DMS114 treated with DMSO at 0.1 percent for 48 hours (cell line): ENCODE measurements around the gene SDK1.

Source experiments
- DNase-seq: peaks from one replicate; lab custom pipeline; 2025; ENCODE audit not compliant: unreplicated experiment; lab: John Stamatoyannopoulos, UW

SDK1 gene

GRCh38 chr7:3965794-3966395 is 664.8 kb downstream of the SDK1 start:
- no peak for DNase-seq

DNA sequence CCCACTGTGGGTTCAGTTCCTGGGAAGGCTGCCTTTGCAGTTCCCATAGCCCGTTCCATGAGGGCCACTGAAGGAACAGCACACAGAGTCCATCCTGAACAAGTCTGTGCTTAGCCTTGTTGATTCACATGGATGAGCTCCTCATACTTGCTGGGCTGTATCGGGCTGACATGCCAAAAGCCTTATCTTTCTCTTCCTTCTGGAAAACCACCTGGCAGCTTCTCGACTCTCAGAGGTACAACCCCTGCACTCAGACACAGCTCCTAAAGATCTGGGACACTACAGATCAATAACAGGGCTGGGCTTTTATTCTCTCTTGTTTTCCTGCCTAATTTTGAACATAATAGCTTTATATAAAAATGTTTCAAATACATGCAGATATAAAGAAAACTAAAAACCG is 667.2 kb downstream of the SDK1 start:
- DNase-seq: no peak

DNA sequence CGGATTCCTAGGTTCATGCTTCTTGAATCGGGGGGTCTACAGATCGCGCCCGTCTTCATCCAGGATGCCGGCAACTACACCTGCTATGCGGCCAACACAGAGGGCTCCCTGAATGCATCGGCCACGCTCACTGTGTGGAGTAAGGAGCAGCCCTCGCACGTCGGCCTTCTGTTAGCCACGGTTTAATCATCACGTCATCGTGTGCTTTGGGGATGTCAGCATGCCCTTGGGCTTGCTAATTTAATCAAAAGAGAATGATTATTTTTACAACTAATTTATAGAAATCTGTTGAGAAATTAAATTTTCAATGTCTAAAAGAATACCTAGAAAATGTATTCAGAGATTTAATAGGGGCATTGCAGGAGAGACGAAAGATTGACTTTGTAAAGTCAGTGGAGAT is 668.2 kb downstream of the SDK1 start:
- no peak for DNase-seq

DNA sequence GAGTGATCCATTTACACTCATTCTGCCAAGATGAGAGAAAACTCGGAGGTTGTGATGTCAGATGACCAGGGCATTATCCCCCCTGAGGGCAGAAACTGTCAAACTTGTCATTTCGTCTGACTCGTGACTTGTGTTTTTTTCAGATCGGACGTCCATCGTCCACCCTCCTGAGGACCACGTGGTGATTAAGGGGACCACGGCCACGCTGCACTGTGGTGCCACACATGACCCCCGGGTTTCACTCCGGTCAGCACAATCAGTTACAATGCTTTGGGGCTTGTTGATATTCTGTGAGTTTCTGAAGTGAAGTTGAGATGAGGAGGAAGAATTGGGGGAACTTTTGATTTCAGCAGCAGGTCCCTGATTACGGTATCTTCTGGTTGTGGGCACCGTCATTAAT is 670.3 kb downstream of the SDK1 start:
- no peak for DNase-seq

DNA sequence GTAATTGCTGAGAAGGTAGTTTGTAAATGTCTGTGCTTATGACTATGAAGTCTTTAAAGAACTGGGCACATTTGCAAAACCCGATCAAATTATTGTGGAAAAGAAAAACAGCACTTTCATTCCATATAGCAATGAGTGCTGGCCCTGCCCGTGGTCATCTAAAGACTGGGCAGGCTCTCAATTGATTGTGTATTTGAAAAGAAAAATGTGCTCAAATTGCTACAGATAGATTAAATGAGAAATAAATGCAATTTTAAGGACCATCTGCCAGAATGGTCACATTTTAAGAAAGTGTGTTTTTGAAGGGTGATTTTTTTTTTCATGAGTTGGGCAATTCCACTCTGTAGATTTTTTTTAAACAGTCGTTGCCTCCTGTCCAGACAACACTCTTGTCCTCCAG is 672.2 kb downstream of the SDK1 start:
- no peak for DNase-seq

DNA sequence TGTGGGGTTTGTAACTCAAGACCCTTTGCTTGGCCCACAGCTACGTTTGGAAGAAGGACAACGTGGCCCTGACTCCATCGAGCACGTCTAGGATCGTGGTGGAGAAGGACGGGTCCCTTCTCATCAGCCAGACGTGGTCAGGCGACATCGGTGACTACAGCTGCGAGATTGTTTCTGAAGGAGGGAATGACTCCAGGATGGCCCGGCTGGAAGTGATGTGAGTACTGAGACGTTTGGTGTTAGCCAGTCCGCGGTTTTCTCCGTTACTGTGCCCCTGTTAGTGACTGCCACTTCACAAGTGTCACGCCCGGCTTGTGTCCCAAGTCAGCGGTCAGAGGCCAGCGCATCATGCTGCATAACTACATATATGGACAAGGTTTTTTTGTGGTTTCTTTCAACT is 673.3 kb downstream of the SDK1 start:
- no peak for DNase-seq

DNA sequence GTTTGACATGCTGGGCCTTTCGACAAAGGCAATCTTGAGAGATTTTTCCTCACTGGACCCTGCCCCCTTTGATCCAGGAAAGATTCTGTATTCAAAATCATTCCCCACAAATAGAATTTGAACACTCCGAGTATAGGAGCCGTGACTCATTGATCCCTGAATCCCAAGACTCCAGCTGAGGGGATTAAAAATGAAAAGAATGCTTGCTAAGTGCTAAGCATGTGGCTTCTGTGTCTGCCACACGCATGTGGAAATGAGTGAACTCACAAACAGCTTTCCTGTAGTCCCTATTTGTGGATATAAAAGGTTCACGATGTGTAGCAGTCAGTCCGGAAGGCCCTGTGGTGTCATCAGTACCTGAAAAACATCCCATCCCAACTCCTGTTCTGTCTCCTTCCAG is 674.3 kb downstream of the SDK1 start:
- DNase-seq: no peak

DNA sequence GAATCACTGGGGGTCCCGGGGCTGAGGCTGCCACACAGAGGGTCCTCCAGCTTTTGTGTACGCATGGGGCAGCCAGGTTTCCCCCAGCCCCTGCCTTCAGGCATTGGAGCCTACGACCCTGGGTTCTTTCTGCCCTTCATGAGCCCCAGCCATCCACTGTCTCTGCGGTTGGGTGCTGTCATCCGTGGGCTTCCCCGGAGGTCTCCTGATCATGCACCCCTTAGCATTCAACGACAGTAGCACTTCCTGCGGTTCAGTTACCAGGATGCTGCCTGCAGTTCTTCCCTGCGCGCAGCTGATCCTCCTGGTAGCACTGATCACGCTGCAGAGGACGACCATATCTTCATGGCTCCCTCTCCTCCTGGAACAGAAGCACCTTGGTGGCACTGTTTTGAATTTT is 676.3 kb downstream of the SDK1 start:
- no peak for DNase-seq

GRCh38 chr7:3978839-3979238 is 677.8 kb downstream of the SDK1 start:
- no peak for DNase-seq

DNA sequence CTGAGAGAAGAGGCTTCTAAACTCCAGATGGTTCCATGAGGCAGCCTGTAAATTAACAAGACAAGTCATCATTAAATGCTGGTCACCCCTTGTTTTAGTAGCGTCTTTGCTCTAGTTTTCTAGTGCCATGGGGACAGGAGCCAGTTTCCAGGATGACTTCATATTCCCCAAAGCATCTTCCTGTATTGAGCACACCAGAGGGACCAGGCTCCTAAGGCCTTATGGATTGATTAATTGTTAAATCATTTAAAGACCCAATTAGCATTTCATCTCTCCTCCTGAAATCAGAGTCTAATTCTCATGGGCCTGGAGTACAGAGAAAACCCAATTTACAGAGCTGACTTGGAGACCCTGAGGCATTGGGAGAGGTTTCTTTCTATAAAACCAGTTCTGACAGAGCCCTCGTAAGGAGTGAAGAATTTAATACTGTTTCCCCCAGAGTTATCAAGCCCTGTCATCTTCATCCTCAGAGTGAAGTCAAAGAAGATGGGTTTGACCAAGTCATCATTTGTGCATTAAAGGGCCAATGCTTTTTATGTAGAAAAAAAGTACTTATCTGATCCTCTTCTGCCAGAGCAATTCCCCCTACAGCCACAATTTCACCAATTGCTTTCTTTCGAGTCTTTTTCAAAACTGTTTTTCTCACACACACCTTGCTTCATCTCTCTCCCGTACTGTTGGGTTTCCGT is 678.7 kb downstream of the SDK1 start:
- DNase-seq: no peak

GRCh38 chr7:3980300-3980643 is 679.2 kb downstream of the SDK1 start:
- no peak for DNase-seq

- DNase-seq: no peak
Observed at GRCh38 chr7:3981281-3981680, 680.2 kb downstream of the SDK1 start.

DNA sequence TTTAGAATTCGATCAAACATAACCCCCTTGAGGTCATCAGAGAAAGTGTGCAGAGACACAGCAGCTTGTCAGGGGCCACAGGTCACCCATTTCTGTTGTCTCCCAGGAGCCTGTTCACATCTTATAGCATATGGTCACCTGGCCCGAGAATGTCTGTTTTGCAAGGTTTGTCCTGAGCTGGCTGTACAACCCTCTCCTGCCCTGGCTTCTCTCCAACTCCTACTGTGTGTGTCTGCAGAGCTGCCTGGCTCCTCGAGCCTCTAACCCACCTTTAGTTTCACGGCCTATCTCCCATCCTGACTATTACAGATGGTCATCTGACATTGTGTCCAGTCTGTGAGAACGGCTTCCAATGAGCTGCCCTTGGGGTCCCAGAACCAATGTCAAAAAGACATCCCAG is 683.4 kb downstream of the SDK1 start:
- DNase-seq: no peak

GRCh38 chr7:3986927-3987326 is 685.9 kb downstream of the SDK1 start:
- DNase-seq: no peak

- no peak for DNase-seq
Observed at GRCh38 chr7:3987426-3987927, 686.4 kb downstream of the SDK1 start.

GRCh38 chr7:3989723-3990122 is 688.7 kb downstream of the SDK1 start:
- no peak for DNase-seq

DNA sequence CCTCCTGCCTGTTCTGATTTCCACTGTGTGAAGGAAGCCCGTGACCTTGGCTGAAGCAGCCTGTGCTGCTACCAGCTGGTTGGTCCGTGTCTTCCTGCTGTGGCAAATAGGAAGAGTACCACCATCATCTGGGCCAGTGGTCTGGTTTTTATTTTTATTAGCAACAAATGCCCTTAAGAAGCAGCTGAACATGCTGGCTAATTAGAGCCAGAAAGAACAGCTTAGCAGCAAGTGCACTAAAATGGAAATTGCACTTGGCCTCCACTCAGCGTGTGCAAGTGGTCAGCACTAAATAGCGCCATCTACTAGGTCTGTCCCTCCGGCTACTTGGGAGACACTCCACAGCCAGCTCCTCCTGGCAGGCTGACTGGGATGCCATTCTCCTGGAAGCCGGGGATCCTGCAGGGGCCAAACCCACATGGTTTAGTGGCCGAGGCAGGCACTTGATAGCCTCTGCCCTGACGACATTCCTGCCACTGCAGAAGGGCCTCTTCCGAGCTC is 690.7 kb downstream of the SDK1 start:
- no peak for DNase-seq

GRCh38 chr7:3992841-3993240 is 691.8 kb downstream of the SDK1 start:
- no peak for DNase-seq

GRCh38 chr7:3994764-3995163 is 693.7 kb downstream of the SDK1 start:
- no peak for DNase-seq

DNA sequence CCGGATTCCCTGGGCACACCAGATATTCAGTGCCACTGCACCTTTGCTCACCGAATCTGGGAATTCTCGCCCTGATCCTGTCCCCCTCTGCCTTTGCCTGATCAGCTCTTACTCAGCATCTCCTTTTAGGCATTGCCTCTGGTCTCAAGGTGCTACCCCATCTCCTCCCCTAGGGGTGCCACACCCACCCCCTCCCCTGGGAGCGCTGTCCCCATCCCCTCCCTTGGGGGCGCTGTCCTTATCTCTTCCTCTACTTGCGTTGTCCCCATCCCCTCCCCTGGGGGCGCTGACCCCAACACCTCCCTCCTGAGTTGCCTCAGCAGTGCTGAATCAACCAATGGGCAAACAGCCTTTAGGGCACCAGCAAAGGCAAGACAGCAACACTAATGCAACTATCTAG is 694.1 kb downstream of the SDK1 start:
- DNase-seq: no peak

- DNase-seq: no peak
Observed at GRCh38 chr7:3998060-3998459, 697.0 kb downstream of the SDK1 start.

DNA sequence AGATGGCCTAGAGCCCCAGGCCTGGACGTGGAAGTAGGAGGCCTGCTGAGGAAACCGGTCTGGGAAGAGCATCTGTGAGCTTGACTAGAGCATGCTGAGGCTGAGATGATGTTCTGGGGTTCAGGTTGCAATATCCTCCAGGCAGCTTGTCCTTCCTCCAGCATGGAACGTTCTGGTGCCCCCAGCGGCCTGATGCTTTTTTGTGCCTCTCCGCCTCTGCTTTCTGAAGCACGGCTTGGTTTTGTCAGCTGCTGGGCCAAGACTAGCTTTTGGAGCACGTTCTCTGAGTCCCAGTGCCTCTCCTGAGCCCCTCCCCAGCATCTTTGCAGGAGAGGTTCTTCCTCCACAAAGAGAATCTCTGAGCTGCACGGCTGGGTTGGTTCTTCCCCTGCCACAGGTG is 699.1 kb downstream of the SDK1 start:
- no peak for DNase-seq

- DNase-seq: no peak
Observed at GRCh38 chr7:4000934-4001333, 699.9 kb downstream of the SDK1 start.
